ENCODE data around the gene CRAT.

- TF ChIP-seq, protein P1, sequence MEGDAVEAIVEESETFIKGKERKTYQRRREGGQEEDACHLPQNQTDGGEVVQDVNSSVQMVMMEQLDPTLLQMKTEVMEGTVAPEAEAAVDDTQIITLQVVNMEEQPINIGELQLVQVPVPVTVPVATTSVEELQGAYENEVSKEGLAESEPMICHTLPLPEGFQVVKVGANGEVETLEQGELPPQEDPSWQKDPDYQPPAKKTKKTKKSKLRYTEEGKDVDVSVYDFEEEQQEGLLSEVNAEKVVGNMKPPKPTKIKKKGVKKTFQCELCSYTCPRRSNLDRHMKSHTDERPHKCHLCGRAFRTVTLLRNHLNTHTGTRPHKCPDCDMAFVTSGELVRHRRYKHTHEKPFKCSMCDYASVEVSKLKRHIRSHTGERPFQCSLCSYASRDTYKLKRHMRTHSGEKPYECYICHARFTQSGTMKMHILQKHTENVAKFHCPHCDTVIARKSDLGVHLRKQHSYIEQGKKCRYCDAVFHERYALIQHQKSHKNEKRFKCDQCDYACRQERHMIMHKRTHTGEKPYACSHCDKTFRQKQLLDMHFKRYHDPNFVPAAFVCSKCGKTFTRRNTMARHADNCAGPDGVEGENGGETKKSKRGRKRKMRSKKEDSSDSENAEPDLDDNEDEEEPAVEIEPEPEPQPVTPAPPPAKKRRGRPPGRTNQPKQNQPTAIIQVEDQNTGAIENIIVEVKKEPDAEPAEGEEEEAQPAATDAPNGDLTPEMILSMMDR (optimal IDR thresholded peaks at IDR 0.05 in 1 of 3, IDR thresholded peaks at IDR 0.05 in 1 of 3, conservative IDR thresholded peaks at IDR 0.05 in 1 of 3; ENCODE audit: extremely low read depth in 1 of 3, insufficient read depth in 2 of 3, low read length in 3 of 3), result no peak
- no peak for TF ChIP-seq EZH2 (IDR thresholded peaks at IDR 0.05; ENCODE audit: low read length)
Measured at GRCh38 chr9:129071526-129072126, 39.0 kb downstream of the CRAT start.

Measured in keratinocyte (primary cell).